ENCODE data around the gene RAB3IL1.

DNA sequence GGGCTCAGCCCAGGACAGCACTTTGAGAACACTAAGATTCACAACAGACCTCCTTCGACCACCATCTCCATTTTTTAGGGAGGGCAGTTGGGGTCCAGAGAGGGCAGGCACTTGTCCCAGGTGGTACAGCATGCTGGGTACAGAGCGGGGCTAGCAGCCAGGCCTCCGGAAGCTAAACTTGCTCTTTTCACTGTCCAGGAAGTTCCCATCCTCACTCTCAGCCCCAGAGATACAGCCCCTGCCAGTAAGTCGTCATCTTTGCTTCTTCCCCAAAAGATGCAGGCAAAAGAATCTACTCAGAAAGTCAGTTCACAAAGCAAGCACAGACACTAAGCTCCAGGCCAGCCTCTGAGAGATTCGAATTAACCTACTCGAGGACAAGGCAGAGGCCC lies 6.7 kb upstream of the RAB3IL1 start:
- TF ChIP-seq POLR2A (IDR thresholded peaks at IDR 0.05; ENCODE audit: low read length) (no peak), GATA1 (IDR thresholded peaks at IDR 0.05; ENCODE audit: low read depth, low read length) (no peak)

Data from erythroblast (primary cell).